GM21529 (cell line): Measurements from ENCODE around the gene C16orf90.
"Not testable (repeated sequence)": the region's sequence is repeated elsewhere in the genome, so short reads cannot be mapped to it uniquely, and the experiment has no call there.

Experiments
- ATAC-seq: cut with Tn5 transposase; IDR thresholded peaks from one replicate; pipeline ENCODE4 v1.9.1; 2021; ENCODE audit not compliant: unreplicated experiment

C16orf90 gene

DNA sequence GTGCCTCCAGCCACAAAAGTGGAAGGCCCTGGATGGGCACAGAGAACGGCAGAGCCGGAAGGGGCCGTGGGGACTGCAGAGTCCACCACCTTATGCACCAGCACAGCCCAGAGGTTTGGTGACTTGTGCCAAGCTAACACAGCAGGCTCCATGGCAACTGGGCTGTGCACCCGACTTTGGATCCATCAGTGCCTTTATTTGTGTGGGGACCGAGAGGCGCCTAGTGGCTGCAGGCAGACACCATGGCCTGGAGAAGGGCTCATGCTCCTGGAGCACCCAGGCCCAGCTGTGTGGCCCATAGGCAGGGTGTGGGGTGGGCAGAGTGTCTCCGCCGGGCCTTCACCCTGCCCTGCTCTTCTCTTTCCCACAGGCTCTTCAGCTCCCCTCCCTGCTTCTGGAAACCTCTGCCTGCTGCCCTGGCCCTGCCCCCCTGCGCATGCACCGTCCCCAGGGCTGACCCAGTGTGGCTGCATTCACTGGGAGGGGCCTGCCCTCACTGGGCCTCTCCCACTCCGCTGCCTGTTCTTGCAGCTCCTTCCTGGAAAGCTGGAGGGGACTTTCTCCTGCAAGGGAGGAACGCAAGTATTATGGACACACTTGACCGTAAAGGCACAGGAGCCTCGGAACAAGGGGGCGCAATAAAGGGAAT lies 10.1 kb downstream of the C16orf90 start:
- ATAC-seq, result no peak

DNA sequence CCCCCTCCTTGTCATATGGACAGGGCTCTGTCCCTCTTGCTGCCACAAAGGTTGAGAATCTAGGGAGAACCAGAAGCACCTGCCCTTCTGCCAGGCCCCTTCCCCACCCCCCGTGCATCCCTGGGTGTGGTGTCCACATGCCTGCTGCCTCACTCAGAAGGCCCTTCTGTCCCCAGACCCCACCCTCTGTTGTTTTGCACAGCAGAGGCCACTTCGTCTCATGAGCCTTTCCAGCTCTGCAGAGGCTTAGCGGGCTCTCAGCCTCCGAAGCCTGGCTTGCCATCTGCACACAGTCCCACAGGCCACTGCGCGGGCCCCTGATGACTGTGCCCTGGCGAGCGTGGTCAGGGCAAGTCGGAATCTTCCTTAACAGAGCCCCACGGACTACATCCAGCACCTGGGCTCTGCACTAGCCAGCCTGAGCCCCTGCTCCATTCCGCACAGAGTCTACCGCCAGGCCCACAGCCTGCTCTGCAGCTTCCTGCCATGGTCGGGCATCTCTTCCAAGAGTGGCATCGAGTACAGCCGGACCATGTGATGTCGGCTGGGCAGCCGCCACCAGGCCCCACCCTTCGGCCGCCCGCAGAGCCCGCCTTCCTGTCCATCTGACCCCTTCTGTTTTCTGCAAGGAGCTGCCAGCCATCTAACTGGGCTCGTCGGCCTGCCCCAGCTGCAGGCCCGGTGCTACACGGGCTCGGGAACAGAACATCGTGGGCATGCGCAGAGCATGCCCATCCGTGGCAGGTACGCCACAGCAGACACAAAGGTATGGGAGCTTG lies 10.8 kb downstream of the C16orf90 start:
- ATAC-seq, result no peak

DNA sequence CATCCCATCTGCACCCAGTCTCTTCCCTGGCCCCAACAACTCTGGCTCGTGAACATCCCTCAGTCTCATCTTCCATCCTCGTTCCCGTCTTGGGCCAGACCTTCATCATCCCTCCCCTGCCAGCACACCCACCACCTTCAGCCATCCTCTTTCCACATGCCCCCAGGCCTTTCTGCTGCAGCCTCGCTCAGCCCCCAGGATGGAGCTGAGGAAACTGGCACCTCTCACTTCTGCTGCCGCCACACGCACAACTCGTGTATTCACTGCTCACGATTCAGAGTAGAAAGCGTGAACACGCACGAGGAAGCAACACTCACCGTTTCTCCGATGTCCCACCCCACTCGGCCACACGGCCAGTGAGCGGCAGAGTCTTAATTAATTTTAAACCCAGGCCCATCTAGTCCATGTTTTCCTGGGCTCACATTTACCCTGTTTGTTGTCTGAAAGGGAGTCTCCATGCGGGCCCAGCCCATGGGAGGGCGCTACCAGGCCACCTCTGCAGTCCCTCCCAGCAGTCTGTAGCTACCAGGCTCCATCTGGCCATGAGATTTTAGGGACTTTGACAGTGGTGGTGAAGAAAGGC lies 12.5 kb downstream of the C16orf90 start:
- no peak for ATAC-seq

DNA sequence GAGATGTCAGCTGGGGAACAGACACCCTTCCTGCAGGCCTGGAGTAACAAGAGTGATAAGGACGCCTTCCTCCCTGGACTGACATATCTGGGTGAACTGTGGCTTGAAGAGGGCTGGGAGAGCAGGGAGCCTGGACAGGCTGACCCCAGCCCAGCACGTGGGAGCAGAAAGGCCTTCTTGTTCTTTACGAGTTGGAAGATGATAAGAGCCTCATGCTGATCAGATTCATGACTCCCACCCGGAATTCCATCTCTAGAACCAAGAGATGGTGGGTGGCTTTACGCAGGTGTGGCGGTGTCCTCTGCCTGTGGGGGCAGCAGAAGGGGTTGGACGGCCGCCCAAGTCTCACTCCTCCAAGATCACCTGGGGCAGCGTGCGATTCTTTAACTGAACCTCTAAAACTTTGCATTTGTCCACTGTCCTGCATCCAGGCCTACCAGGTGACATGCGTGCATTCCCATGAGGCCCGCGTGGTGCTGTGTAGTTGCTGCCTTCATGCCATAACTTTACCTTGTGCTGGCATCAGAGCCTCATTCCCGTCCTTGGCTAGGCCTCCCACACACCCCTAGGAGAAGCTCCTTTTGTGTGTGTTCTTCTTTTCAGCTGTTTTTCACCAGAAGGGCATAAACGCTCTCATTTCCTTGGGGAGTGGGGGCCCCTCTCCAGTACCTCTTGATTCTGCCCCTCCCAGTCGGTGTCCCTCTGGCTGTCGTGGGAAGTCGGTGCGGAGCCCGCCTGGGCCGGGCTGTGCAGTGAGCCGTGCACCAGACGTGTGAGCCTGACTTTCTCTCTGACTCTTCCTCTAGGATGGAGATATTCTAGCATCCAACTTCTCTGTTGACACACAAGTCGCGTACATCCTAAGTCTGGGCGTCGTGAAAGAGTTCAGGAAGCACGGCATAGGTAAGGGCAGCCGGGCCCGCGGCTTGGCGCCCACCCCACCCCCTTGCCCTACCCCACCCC lies 13.3 kb downstream of the C16orf90 start:
- no peak for ATAC-seq

DNA sequence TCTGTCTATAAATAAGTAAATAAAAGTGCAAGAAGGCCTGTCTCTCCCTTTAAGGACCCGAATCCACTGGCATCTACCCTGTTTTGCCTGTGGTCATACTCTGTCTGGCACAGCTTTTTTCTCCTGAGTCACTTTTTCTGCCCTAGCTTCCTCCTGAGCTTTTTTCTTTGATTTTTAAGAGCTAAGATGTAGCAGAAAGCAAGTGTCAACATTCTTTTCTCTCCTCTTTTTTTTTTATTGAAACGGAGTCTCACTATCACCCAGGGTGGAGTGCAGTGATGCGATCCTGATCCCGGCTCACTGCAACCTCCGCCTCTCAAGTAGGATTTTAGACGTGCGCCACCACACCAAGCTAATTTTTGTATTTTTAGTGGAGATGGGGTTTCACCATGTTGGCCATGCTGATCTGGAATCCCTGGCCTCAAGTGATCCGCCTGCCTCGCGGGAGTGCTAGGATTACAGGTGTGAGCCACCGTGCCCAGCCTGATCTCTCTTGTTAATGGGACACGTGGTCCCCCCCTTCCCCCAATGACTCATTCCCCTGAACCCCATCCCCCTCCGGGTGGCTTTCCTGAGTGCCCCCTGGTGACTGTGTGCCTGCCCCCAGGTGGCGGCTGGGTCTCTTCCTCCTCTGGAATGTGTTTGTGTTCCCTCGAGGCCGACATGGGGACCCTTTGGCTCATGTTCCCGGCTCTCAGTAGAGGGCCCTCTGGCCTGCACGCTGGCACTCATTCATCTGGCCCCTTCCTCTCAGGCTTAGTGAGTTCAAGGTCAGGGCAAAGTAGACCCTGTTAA lies 14.2 kb downstream of the C16orf90 start:
- ATAC-seq, result no peak

DNA sequence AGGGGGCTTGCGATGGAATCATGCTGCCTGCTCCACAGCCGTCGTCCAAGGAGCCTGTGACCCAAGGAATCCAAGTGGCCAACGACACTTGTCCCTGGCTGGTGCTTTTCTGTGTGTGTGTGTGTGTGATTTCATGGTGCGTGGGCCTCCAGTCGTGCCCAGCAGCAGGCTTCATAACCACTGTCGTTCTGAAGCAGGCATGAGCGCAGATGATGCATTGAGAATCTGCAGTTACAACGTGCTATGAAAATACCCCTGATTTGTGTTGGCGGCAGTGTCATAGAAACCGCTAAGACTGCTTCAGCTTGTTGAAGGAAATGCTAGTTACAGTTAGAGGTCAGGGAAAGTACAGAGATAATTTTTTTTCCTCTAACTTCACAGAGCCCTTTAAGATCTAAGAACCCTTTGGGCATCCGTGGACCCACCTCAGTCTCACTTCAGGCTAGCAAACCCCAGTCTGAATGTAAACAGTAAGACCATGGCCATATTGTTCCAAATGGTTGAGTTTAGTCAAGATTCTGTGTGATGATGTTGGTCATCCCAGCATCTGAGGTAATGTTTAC lies 15.6 kb downstream of the C16orf90 start:
- no peak for ATAC-seq

DNA sequence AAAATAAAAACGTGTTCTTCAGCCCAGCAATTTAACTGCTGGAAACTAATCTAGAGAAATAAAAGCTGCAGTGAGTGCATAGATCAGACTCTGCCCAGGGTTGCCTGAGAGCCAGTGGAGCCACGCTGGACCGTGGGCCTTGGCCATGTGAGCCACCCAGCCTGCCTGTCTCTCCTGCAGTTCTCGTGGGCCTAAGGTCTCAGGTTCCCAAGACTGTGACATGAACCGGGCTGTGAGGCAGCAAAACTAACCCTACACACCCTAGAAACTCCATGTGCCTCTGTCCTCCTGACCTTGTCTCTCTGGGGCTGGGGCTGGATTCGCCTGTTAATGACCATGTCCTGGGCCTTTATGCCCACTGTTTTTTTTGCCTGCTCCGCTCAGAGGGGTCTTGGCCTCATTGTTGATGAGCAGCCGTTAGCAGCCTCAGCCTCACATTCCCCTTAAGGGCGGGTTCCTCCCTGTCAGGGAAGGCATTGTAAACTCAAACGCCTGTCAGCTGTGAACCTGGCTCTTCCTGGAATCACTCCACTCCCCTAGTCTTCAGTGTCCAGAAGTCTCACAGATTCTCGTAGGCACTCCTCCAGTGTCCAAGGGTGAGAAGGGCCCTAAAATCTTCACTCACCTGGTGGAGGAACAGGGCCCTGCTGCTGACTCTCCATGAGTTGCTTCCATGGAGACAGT lies 16.9 kb downstream of the C16orf90 start:
- ATAC-seq, result no peak

DNA sequence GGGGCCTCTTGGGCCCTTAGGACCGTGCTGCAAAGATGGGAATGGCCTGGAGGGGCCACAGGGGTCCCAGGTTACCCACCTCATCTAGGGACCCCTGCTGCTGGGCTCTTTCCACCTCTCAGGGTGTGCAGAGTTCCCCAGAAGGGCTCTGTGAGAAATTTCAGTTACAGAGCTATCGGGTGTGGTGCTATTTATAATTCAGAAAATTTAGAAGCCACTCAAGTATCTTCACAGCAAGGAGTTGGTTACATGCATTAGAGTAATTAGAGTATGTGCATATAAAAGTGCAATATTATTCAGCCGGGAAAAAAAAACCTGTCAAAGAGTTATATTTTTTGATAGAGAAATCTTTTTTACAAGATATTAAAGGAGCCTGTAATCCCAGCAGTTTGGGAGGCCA lies 18.9 kb downstream of the C16orf90 start:
- ATAC-seq, result no peak

DNA sequence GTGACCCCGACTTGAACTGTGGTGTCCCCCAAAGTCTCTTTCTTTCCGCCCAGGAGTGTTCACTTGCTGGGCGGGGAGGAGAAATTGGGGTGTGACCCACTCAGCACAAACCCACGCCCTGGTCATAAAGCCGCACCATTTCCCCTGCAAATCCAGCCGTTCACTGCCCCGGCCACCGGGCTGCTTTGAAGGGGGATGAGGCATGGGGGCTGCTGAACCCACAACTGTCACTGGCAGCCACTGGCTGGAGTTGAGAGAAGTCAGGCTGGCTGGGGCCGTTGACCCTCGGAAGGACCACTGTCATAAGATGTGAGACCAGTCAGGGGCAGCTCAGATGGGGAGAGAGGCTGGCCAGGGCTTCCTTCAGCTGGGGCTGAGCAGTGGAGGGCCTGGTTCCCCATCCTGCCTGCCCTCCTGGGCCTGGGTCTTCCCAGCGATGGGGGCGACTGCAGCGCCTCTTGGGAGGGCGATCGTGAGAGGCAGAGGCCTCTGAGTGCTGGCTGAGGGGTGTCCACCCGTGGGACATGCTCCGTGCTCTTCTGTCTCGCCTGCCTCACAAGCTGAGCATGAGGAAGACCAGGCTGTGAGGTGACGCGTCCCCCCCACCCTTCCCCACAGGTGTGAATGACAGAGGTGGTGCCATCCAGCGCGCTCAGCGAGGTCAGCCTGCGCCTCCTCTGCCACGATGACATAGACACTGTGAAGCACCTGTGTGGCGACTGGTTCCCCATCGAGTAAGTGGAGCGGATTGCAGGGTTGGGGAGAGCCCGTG lies 19.5 kb downstream of the C16orf90 start:
- no peak for ATAC-seq

DNA sequence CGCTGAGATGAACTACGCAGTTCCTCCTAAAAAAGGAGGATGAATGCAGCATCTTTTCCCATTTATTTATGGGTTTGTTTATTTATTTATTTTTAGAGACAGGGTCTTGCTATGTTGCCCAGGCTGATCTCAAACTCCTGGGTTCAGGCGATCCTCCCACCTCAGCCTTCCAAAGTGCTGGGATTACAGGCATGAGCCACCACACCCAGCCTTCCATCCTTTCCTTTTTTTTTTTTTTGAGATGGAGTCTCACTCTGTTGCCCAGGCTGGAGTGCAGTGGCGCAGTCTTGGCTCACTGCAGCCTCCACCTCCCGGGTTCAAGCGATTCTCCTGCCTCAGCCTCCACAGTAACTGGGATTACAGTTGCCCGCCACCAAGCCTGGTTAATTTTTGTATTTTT lies 20.4 kb downstream of the C16orf90 start:
- ATAC-seq, result not testable (repeated sequence)

DNA sequence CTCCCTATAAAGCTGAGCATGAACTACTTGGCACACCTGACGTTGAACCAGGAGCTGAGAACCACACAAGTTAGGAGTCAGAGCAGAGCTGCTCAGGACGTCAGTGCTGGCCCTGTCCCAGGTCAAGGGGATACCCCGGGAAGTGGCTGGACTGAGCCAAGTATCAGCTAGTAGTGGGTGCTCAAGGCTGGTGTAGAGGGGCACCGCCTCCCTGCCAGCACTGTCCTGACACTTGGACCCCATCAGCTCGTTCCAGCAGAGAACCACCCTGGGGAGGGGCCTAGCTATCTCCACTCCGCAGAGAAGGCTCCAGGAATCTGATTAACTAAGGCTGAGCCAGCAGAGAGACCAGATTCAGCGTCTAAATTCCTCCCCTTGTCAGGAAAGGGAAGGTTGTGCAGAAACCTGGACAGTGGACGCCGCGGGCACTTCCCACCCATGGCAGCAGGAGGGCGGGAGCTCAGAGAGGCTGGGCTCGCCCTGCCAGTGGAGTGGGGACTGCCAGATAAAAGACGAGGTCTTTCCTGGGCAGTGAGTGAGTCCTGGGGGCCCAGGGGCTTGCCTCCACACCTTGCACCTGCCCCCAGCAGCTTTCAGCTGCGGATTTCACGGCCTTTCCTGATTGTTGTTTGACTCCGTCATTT lies 21.0 kb downstream of the C16orf90 start:
- ATAC-seq, result no peak

DNA sequence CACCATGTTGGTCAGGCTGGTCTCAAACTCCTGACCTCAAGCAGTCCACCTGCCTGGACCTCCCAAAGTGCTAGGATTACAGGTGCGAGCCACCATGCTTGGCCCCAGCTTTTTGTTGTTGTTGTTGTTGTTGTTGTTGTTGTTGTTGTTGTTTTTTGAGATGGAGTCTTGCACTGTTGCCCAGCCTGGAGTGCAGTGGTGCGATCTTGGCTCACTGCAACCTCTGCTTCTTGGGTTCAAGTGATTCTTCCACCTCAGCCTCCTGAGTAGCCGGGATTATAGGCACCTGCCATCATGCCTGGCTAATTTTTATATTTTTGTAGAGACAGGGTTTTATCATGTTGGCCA lies 21.7 kb downstream of the C16orf90 start:
- ATAC-seq, result not testable (repeated sequence)

DNA sequence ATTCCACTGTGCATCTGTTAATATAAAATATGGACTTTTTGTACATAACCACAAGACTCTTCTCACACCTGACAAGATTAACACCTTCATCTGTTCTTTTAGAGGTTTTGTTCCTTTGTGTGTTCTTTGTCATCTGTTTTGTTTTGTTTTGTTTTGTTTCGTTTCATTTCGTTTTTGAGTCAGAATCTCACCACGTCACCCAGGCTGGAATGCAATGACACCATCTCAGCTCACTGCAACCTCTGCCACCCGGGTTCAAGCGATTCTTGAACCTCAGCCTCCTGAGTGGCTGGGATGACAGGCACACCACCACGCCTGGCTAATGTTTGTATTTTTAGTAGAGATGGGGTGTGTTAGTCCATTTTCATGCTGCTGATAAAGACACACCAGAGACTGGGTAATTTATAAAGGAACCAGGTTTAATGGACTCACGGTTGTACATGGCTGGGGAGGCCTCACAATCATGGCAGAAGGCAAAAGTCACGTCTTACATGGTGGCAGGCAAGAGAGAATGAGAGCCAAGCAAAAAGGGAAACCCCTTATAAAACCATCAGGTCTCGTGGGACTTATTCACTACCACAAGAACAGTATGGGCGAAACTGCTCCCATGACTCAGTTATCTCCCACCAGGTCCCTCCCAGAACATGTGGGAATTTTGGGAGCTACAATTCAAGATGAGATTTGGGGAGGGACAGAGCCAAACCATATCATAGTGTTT lies 22.3 kb downstream of the C16orf90 start:
- no peak for ATAC-seq

DNA sequence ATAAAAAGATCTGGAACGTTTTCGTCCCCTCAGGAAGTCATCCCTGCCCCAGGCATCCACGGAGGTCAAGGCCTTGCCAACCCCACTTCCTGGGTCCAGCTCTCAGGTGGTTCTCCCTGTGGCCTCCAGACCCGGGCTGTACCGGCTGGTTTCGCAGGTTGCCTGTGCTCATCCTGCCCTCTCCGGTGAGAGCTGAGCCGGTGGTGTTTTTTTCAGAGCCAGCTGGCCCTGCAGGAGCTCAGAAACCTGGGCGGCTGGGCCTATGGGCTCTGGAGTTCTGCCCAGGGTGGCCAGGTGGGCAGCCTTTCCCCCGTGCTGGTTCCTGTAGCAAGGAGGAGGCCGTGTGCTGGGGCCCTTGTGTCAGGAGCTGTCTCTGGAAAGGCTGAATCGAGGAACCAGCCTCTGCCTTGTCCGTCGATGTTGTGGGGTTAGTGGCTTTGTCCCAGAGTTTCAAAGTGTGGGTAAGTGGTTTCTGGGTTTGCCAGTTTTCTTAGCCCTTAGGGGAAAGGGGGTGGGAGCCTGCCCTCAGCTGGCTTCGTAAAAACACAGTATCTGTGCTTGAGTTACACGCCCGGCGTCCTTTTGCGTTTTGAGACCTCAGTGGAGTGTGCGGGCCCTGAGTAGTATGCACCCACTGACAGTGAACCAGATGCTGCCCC lies 23.6 kb downstream of the C16orf90 start:
- no peak for ATAC-seq

DNA sequence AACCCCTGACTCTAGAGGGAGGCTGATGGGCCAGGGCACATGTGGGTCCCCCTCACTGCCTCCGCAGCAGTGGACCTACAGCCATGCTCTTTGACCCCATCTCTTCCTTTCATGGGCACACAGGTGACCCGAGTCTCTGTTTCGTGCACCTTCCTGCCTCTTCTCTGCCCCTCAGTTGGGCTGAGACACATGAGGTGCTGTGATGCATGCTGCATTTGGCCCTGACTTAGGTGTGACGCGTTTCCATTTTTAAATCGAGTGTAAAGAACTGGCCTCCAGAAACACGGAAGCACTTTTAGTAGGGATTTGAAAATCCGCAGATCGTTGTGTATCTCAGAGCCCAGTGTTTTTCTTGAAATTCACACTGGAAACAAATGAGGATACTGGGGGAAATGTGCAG lies 24.6 kb downstream of the C16orf90 start:
- no peak for ATAC-seq

DNA sequence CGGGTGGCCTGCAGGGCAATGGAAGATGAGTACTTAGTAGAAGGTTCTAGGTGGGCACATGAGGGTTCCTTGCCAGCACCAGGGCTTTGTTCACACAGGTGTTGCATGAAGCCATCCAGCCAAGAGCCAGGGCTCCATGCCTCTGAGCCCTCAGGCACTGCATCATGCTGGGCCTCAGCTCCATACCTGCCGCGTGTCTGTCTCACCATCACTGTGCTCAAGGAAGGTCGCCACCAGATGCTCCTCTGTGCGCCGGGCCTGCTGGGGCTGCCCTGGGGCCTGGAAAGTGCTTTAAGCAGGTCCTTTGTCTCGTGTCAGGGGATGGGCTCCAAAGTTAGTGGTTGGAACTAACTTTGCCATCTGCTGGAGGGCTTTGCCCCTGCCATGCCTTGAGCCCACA lies 25.6 kb downstream of the C16orf90 start:
- no peak for ATAC-seq

DNA sequence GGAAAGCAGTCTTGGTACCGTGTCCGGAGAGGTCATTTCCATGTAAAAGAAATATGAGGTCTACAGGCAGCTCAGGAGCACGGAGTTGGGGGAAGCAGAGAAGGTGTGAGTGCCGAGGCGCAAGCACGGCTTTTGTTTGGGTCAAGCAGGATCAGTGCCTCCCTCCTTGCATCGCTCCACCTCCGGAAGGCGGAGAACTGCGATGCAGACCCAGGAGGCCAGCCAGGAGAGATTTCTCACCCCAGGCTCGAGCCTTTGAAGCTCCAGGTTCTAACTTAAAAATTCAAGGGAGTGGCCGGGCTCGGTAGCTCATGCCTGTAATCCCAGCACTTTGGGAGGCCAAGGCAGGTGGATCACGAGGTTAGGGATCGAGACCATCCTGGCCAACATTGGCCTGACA lies 26.8 kb downstream of the C16orf90 start:
- ATAC-seq, result no peak
